Measurements from ENCODE around the gene LIM2.
"Not testable (repeated sequence)": the region's sequence is repeated elsewhere in the genome, so short reads cannot be mapped to it uniquely, and the experiment has no call there.

LIM2 gene

GRCh38 chr19:51410950-51411748 lies 23.4 kb upstream of the LIM2 start:
- Mint-ChIP-seq H3K27ac (no peak overlapping the region), H3K4me3 (no peak overlapping the region), H3K4me1 (peaks cover 6% of the 10 kb centered on the region), H3K27me3 (peaks cover 4% of the 10 kb centered on the region), H3K36me3 (ENCODE audit: low read depth) (no peaks in the 10 kb centered on the region), H3K9me3 (no peaks in the 10 kb centered on the region)
- ATAC-seq (no peak), DNase-seq (no peak)

- H3K36me3 Mint-ChIP-seq (ENCODE audit: low read depth): peaks cover 14% of the 10 kb centered on the region
- DNase-seq (peak; percentile 28), ATAC-seq (peak; percentile 76)
- H3K4me1 Mint-ChIP-seq: peaks cover 6% of the 10 kb centered on the region
- peaks cover 4% of the 10 kb centered on the region for H3K27me3 Mint-ChIP-seq
- peaks cover 10% of the 10 kb centered on the region for H3K9me3 Mint-ChIP-seq
- peak overlapping the region; percentile 58 for H3K27ac Mint-ChIP-seq
- no peak overlapping the region for H3K4me3 Mint-ChIP-seq
Measured at GRCh38 chr19:51407511-51408131, 19.8 kb upstream of the LIM2 start.

GRCh38 chr19:51402117-51402516 lies 14.3 kb upstream of the LIM2 start:
- Mint-ChIP-seq H3K4me1 (peaks cover 26% of the 10 kb centered on the region), H3K27ac (no peak overlapping the region), H3K9me3 (peaks cover 21% of the 10 kb centered on the region), H3K4me3 (no peak overlapping the region), H3K27me3 (no peaks in the 10 kb centered on the region), H3K36me3 (ENCODE audit: low read depth) (peaks cover 36% of the 10 kb centered on the region)
- DNase-seq (no peak), ATAC-seq (no peak)

GRCh38 chr19:51399936-51400335 lies 12.2 kb upstream of the LIM2 start:
- peaks cover 21% of the 10 kb centered on the region for H3K9me3 Mint-ChIP-seq
- peaks cover 44% of the 10 kb centered on the region for H3K36me3 Mint-ChIP-seq (ENCODE audit: low read depth)
- H3K4me1 Mint-ChIP-seq: peaks cover 46% of the 10 kb centered on the region

GRCh38 chr19:51399231-51399630 lies 11.5 kb upstream of the LIM2 start:
- H3K27me3 Mint-ChIP-seq: no peaks in the 10 kb centered on the region
- DNase-seq (no peak), ATAC-seq (no peak)
- no peak overlapping the region for H3K27ac Mint-ChIP-seq
- peaks cover 21% of the 10 kb centered on the region for H3K9me3 Mint-ChIP-seq
- H3K4me3 Mint-ChIP-seq: no peak overlapping the region
- peaks cover 48% of the 10 kb centered on the region for H3K36me3 Mint-ChIP-seq (ENCODE audit: low read depth)
- peaks cover 52% of the 10 kb centered on the region for H3K4me1 Mint-ChIP-seq

More at GRCh38 chr19:51399936-51400335, 12.2 kb upstream of the LIM2 start:
- H3K4me3 Mint-ChIP-seq, ATAC-seq, DNase-seq, H3K27ac Mint-ChIP-seq, H3K27me3 Mint-ChIP-seq: not testable (repeated sequence)

DNA sequence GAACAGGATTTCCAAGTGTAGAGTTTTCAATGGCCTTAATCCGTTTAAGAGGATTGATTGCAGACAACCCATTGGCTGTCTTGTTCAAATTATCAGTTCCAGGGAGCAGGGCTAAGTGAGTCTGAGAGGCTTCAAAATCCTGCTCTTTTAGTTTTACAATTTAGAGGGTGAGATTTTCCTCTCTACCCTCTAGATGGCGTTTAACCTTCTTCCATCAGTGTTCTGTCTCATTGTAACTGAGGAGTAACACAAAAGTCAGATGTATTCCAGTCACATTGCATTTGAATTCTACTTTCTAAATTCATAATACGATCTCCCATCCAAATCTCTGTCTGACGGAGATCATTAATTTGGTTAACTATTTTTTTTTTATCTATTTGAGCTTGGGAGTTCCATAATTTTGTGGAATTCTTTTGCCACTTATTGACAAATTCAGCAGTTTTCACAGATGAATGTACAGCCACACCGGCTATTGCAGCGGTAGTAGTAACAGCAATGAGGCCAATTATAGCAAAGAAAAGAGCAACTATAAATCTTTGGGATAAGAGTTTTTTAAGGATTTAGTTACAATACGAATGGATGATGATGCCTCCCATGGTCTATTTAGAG lies 10.4 kb upstream of the LIM2 start:
- ATAC-seq (no peak), DNase-seq (no peak)
- Mint-ChIP-seq H3K36me3 (ENCODE audit: low read depth) (peaks cover 41% of the 10 kb centered on the region), H3K4me1 (peaks cover 59% of the 10 kb centered on the region), H3K4me3 (no peak overlapping the region), H3K27me3 (no peaks in the 10 kb centered on the region), H3K9me3 (peaks cover 16% of the 10 kb centered on the region), H3K27ac (no peak overlapping the region)

GRCh38 chr19:51397453-51397852 lies 9.7 kb upstream of the LIM2 start:
- H3K9me3 Mint-ChIP-seq: peaks cover 11% of the 10 kb centered on the region
- not testable (repeated sequence) for H3K27ac Mint-ChIP-seq, ATAC-seq, DNase-seq, H3K27me3 Mint-ChIP-seq, H3K4me3 Mint-ChIP-seq
- peaks cover 34% of the 10 kb centered on the region for H3K36me3 Mint-ChIP-seq (ENCODE audit: low read depth)
- H3K4me1 Mint-ChIP-seq: peaks cover 66% of the 10 kb centered on the region

DNA sequence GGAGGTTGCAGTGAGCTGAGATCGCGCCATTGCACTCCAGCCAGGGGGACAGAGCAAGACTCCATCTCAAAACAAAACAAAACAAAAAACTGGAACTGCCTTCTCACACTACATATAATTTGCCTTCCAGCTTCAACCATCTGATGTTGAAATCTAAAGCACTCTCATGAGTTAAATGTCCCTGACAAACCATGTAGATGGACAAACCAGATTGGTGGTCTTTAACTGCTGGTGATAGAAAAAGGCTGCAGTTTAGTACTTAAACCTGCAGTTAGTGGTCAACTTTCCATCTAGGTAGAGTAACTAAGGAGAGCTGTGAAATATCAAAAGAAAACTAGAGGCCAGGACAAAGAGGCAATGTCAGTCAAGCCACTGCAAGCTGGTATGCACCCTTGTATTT lies 8.4 kb upstream of the LIM2 start:
- peaks cover 3% of the 10 kb centered on the region for H3K9me3 Mint-ChIP-seq
- H3K27ac Mint-ChIP-seq: no peak overlapping the region
- H3K4me1 Mint-ChIP-seq: peaks cover 72% of the 10 kb centered on the region

GRCh38 chr19:51394050-51394836 lies 6.5 kb upstream of the LIM2 start:
- ATAC-seq (peak; percentile 85), DNase-seq (peak; percentile 95)
- no peaks in the 10 kb centered on the region for H3K9me3 Mint-ChIP-seq
- peak overlapping the region; percentile 96 for H3K27ac Mint-ChIP-seq
- peaks cover 17% of the 10 kb centered on the region for H3K36me3 Mint-ChIP-seq (ENCODE audit: low read depth)
- H3K27me3 Mint-ChIP-seq: no peaks in the 10 kb centered on the region
- peak overlapping the region; percentile 96 for H3K4me3 Mint-ChIP-seq
- H3K4me1 Mint-ChIP-seq: peaks cover 67% of the 10 kb centered on the region

More for the DNA sequence above, 8.4 kb upstream of the LIM2 start:
- Mint-ChIP-seq H3K4me3 (peak overlapping the region; percentile 96), H3K36me3 (ENCODE audit: low read depth) (peaks cover 24% of the 10 kb centered on the region), H3K27me3 (no peaks in the 10 kb centered on the region)
- ATAC-seq: no peak
- DNase-seq: no peak

- Mint-ChIP-seq H3K4me3 (no peak overlapping the region), H3K27me3 (no peaks in the 10 kb centered on the region), H3K36me3 (ENCODE audit: low read depth) (peaks cover 14% of the 10 kb centered on the region), H3K9me3 (no peaks in the 10 kb centered on the region), H3K4me1 (peaks cover 66% of the 10 kb centered on the region), H3K27ac (peak overlapping the region; percentile 83)
- ATAC-seq: no peak
- no peak for DNase-seq
Measured at GRCh38 chr19:51392701-51393100, 4.9 kb upstream of the LIM2 start.

DNA sequence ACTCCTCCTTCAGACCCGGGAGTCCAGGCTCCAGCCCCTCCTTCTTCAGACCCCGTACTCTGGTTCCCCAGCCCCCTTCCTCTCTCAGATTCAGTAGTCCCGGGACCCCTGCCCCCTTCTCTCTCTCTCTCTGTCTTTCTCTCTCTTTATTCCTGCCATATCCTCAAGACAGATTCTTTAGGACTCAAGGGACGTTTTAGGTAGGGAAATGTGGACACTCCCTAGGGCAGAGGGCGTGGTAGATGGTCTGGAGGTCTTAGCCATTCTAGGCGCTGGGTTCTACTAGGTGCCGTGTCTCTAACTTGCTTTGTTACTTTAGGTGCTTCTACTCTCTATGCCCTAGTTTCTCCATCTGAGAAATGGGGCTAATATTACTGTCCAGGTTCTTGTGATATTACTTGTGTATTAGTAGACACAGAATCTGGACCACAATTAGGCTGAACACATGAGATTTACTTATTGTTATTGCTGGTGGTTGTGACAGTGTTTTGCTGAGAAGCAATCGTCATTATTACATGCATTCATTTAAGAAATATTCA lies 3.4 kb upstream of the LIM2 start:
- Mint-ChIP-seq H3K4me1 (peaks cover 59% of the 10 kb centered on the region), H3K27me3 (no peaks in the 10 kb centered on the region), H3K27ac (no peak overlapping the region), H3K4me3 (no peak overlapping the region), H3K36me3 (ENCODE audit: low read depth) (peaks cover 12% of the 10 kb centered on the region), H3K9me3 (no peaks in the 10 kb centered on the region)
- ATAC-seq (no peak), DNase-seq (no peak)

GRCh38 chr19:51389143-51389542 lies 1.4 kb upstream of the LIM2 start:
- Mint-ChIP-seq H3K27ac (no peak overlapping the region), H3K4me1 (peaks cover 45% of the 10 kb centered on the region), H3K27me3 (no peaks in the 10 kb centered on the region), H3K9me3 (no peaks in the 10 kb centered on the region), H3K4me3 (no peak overlapping the region), H3K36me3 (ENCODE audit: low read depth) (no peaks in the 10 kb centered on the region)
- no peak for ATAC-seq
- DNase-seq: no peak

GRCh38 chr19:51386882-51387520 lies 773 bp downstream of the LIM2 start:
- ATAC-seq: no peak
- H3K4me1 Mint-ChIP-seq: peaks cover 33% of the 10 kb centered on the region
- H3K36me3 Mint-ChIP-seq (ENCODE audit: low read depth): no peaks in the 10 kb centered on the region
- H3K27ac Mint-ChIP-seq: no peak overlapping the region
- peak overlapping the region; percentile 6 for H3K4me3 Mint-ChIP-seq
- H3K27me3 Mint-ChIP-seq: no peaks in the 10 kb centered on the region
- no peaks in the 10 kb centered on the region for H3K9me3 Mint-ChIP-seq
- no peak for DNase-seq

DNA sequence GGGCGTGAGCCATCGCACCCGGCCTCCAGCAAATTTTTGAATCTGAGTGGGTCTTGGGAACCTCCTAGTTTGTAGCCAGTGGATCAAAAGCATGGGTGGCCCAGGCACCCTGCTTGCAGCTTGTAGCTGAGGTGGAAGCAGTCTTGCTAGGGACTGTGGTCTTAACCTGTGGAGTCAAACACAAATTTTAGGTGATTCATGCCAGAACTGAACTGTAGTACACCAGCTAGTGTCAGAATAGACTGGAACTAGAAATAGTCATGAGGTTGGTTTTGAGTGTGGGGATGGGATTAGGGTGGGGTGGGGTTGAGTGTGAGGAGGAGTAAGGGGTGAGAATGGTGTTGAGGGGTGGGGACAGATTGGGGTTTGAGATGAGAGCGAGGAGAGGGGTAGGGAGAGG lies 5.8 kb downstream of the LIM2 start:
- Mint-ChIP-seq H3K9me3 (no peaks in the 10 kb centered on the region), H3K27ac (no peak overlapping the region), H3K4me1 (peaks cover 34% of the 10 kb centered on the region), H3K4me3 (no peak overlapping the region), H3K36me3 (ENCODE audit: low read depth) (no peaks in the 10 kb centered on the region), H3K27me3 (no peaks in the 10 kb centered on the region)
- ATAC-seq: no peak
- DNase-seq: no peak

Data from activated naive CD8-positive, alpha-beta T cell treated with anti-CD3 and anti-CD28 coated beads, Interleukin-2, amount 50 U/mL, for 24 hours (primary cell).